ENCODE results near the gene PROSER1. TPM values are rescaled to one million over a fixed set of nuclear protein-coding genes. Genes with fewer than 3 reads are reported as not detected.

Gene PROSER1
- total RNA-seq, 1 donor from 2014 or later = 41.3 TPM

- Histone ChIP-seq H3K27me3 (no peaks in the 10 kb centered on the region), H3K4me3 (peak overlapping the region in 1 of 2 donors; percentile 74), H3K36me3 (peaks cover 0 to 5% of the 10 kb centered on the region in 2 donors), H3K27ac (no peak overlapping the region), H3K9me3 (no peaks in the 10 kb centered on the region), H3K4me1 (peaks cover 58% of the 10 kb centered on the region)
- TF ChIP-seq POLR2AphosphoS5 (IDR thresholded peaks at IDR 0.05; ENCODE audit: insufficient read depth in 1 of 2, low read depth in 1 of 2) = no peak
- no peak for TF ChIP-seq CTCF (IDR thresholded peaks at IDR 0.05)
- TF ChIP-seq POLR2A (IDR thresholded peaks at IDR 0.05) = no peak
- intact Hi-C loops (cut with DNase I) = no loop called here
- no peak for DNase-seq (ENCODE audit: extremely low spot score in 2 of 2)
Observed at GRCh38 chr13:39035204-39035603, 2.7 kb downstream of the PROSER1 start.

- TF ChIP-seq CTCF (IDR thresholded peaks at IDR 0.05) = no peak
- TF ChIP-seq POLR2AphosphoS5 (IDR thresholded peaks at IDR 0.05; ENCODE audit: insufficient read depth in 1 of 2, low read depth in 1 of 2) = no peak
- no peak for TF ChIP-seq POLR2A (IDR thresholded peaks at IDR 0.05)
- H3K4me1 ChIP-seq = peaks cover 47% of the 10 kb centered on the region
- DNase-seq (ENCODE audit: extremely low spot score in 2 of 2) = no peak
- H3K27ac ChIP-seq = no peak overlapping the region
- H3K4me3 ChIP-seq = no peak overlapping the region
- intact Hi-C loops (cut with DNase I) = no loop called here
- H3K9me3 ChIP-seq = no peaks in the 10 kb centered on the region
- peaks cover 0 to 5% of the 10 kb centered on the region in 2 donors for H3K36me3 ChIP-seq
- no peaks in the 10 kb centered on the region for H3K27me3 ChIP-seq
Observed at GRCh38 chr13:39034085-39034484, 3.8 kb downstream of the PROSER1 start.

GRCh38 chr13:39032150-39032549 lies 5.7 kb downstream of the PROSER1 start:
- H3K4me3 ChIP-seq = no peak overlapping the region
- H3K27me3 ChIP-seq = no peaks in the 10 kb centered on the region
- TF ChIP-seq POLR2A (IDR thresholded peaks at IDR 0.05) = no peak
- TF ChIP-seq CTCF (IDR thresholded peaks at IDR 0.05) = no peak
- no peak for TF ChIP-seq POLR2AphosphoS5 (IDR thresholded peaks at IDR 0.05; ENCODE audit: insufficient read depth in 1 of 2, low read depth in 1 of 2)
- no peak for DNase-seq (ENCODE audit: extremely low spot score in 2 of 2)
- H3K9me3 ChIP-seq = no peaks in the 10 kb centered on the region
- peaks cover 40% of the 10 kb centered on the region for H3K4me1 ChIP-seq
- peaks cover 0 to 5% of the 10 kb centered on the region in 2 donors for H3K36me3 ChIP-seq
- intact Hi-C loops (cut with DNase I) = no loop called here
- no peak overlapping the region for H3K27ac ChIP-seq

GRCh38 chr13:39025433-39025839 lies 12.5 kb downstream of the PROSER1 start:
- DNase-seq (ENCODE audit: extremely low spot score in 2 of 2) = no peak
- H3K4me1 ChIP-seq = no peaks in the 10 kb centered on the region
- TF ChIP-seq POLR2AphosphoS5 (IDR thresholded peaks at IDR 0.05; ENCODE audit: insufficient read depth in 1 of 2, low read depth in 1 of 2) = no peak
- no peaks in the 10 kb centered on the region for H3K9me3 ChIP-seq
- H3K27ac ChIP-seq = no peak overlapping the region
- peaks cover 0 to 32% of the 10 kb centered on the region in 2 donors for H3K36me3 ChIP-seq
- intact Hi-C loops (cut with DNase I) = no loop called here
- no peak overlapping the region for H3K4me3 ChIP-seq
- no peaks in the 10 kb centered on the region for H3K27me3 ChIP-seq

GRCh38 chr13:39023761-39024160 lies 14.1 kb downstream of the PROSER1 start:
- intact Hi-C loops (cut with DNase I) = no loop called here
- H3K4me3 ChIP-seq = no peak overlapping the region
- H3K27me3 ChIP-seq = no peaks in the 10 kb centered on the region
- no peaks in the 10 kb centered on the region for H3K4me1 ChIP-seq
- peak in 1 of 2 donors; percentile 48 for TF ChIP-seq POLR2AphosphoS5 (IDR thresholded peaks at IDR 0.05; ENCODE audit: insufficient read depth in 1 of 2, low read depth in 1 of 2)
- TF ChIP-seq POLR2A (IDR thresholded peaks at IDR 0.05) = no peak
- TF ChIP-seq CTCF (IDR thresholded peaks at IDR 0.05) = no peak
- H3K36me3 ChIP-seq = peaks cover 0 to 32% of the 10 kb centered on the region in 2 donors
- no peak overlapping the region for H3K27ac ChIP-seq
- no peak for DNase-seq (ENCODE audit: extremely low spot score in 2 of 2)
- no peaks in the 10 kb centered on the region for H3K9me3 ChIP-seq

Measured in vagina (tissue), 2 donors.